A549 treated with Mapracorat at 1 μM for 4 hours (cell line): ENCODE measurements around the gene NECAB2. TPM values are rescaled to one million over a fixed set of nuclear protein-coding genes. Genes with fewer than 3 reads are reported as not detected.

Experiments used
- total RNA-seq: library from RNA; stranded (reverse); fragments of 200-300 nt; extraction: Qiagen RNA extraction; gene quantifications from 5 replicates; pipeline ENCODE4 v1.2.3, GENCODE V29; 2022

The NECAB2 gene
- 1.4 to 3.3 TPM (median 2.4 TPM) in 5 replicates for total RNA-seq

DNA sequence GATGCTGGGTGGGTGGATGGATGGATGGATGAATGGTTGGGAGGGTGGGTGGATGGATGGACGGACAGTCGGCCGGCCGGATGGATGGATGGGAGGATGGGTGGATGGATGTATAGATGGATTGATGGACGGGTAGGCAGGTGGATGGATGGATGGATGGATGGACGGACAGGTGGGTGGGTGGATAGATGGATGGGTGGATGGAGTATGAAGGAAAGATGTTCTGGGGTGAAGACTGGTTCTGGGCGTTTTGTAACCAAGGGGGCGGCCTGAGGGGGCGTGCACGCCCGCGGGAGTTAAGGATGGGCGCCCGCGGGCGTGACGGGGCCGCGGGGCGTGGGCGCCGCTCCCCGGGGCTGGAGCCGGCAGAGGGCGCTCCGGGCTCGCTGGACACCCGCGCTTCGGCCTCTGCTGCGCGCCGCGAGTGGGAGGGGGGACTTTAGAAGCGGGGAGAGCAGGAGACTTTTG lies at the start of gene NECAB2:
NECAB2 (plus strand) TSS at position 407 of the 468 bp plus-strand sequence. CDS start 405 bp downstream, outside the sequence.

DNA sequence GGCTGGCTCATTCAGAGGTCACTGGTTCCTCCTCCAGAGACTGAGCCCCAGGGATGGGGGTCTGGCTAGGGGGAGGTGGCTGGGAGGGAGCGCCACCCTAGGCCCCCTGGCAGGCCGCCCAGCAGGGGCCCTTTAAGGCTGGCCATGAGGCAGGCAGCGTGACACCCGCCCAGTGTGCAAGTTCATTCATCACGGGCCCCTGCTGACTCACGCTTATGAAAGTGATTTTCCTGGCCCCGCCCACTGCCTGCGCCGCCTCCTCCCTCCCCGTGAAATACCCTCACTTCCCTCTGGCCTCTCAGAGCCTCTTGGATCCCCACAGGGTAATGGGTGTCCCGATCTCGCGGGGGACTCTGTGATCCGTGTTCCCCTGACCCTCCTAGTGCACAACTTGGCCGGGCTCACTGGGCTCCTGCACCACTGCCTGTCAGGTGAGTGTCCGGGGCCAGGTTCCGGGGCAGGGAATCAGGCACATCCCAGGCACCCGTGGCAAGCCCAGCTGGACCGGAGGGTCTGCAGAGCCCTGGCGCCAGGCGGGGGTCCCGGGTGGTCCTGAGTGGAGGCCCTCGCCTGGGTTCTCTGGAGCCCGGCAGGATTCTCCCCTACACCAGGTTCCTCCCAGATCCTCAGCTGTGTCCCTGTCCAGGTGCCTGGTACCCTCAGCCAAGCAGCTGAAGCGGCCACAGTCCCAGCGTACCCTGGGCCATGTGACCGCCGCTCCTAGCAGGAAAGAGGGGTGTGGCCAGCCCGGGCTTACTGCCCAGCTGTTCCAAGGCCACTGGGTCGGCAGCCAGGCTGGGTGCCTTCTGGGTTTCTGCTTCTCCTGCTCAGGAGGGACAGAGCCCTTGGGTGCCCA lies 14.9 kb upstream of the NECAB2 start, which contains the start of gene OSGIN1:
OSGIN1 (plus strand) TSS at position 301 of the 856 bp plus-strand sequence. CDS start 4,432 bp downstream, outside the sequence.

GRCh38 chr16:84042308-84042878 lies 74.3 kb downstream of the NECAB2 start, which contains the start of gene SLC38A8:
Gene SLC38A8, minus strand, starts transcription at chr16:84042795. Its CDS starts 638 bp downstream, at chr16:84042157.

Other genes starting within 250 kb of the NECAB2 start
- gene HSBP1, start 160.3 kb upstream of the NECAB2 start, total RNA-seq: 141 to 212 TPM (median 190 TPM) in 5 replicates
- 1.1 to 2.3 TPM (median 2.0 TPM) in 5 replicates for gene MLYCD, start 69.1 kb upstream of the NECAB2 start, total RNA-seq
- gene OSGIN1, start 15.0 kb upstream of the NECAB2 start, total RNA-seq: 17.1 to 33.8 TPM (median 18.6 TPM) in 5 replicates
- not detected in 5 replicates for gene SLC38A8, start 74.6 kb downstream of the NECAB2 start, total RNA-seq
- 37.6 to 45.7 TPM (median 44.7 TPM) in 5 replicates for gene MBTPS1, start 148.7 kb downstream of the NECAB2 start, total RNA-seq
- 16.9 to 20.6 TPM (median 19.3 TPM) in 5 replicates for gene HSDL1, start 176.9 kb downstream of the NECAB2 start, total RNA-seq
- 0.26 to 0.85 TPM (median 0.35 TPM) in 5 replicates for gene DNAAF1, start 177.1 kb downstream of the NECAB2 start, total RNA-seq
- gene TAF1C, start 218.8 kb downstream of the NECAB2 start, total RNA-seq: 21.8 to 33.5 TPM (median 28.6 TPM) in 5 replicates
- gene ADAD2, start 222.9 kb downstream of the NECAB2 start, total RNA-seq: not detected in 5 replicates